Loucy (cell line): Measurements from ENCODE around the gene LHFPL3.

Experiments
- H2AFZ ChIP-seq: fragments of 200-600 bp; sonication (generic); 2 replicates; pipeline ENCODE4 v1.6.0; 2016; ENCODE audit warnings: antibody characterized with exemption, mild to moderate bottlenecking, low read length, moderate library complexity
- H3F3A ChIP-seq: fragments of 200-600 bp; 2 replicates; pipeline ENCODE4 v1.6.0; 2016; ENCODE audit warnings: antibody characterized with exemption, low read depth, mild to moderate bottlenecking
- H3K27me3 ChIP-seq: fragments of 200-600 bp; sonication (generic); 2 replicates; pipeline ENCODE4 v1.6.1; 2014; ENCODE audit warnings: low read length, mild to moderate bottlenecking; ENCODE audit not compliant: insufficient read depth, poor library complexity, severe bottlenecking
- H3K36me3 ChIP-seq: fragments of 200-600 bp; sonication (generic); 2 replicates; pipeline ENCODE4 v1.6.1; 2016; ENCODE audit warnings: low read length; ENCODE audit not compliant: insufficient read depth
- H3K4me1 ChIP-seq: fragments of 200-600 bp; sonication (generic); 2 replicates; pipeline ENCODE4 v1.5.1; 2014; ENCODE audit warnings: low read length, mild to moderate bottlenecking; ENCODE audit not compliant: insufficient read depth, poor library complexity, severe bottlenecking
- H3K4me2 ChIP-seq: fragments of 200-600 bp; sonication (generic); 2 replicates; pipeline ENCODE4 v1.6.0; 2014; ENCODE audit warnings: antibody characterized with exemption, low read length, low read depth, mild to moderate bottlenecking; ENCODE audit not compliant: poor library complexity, severe bottlenecking
- H3K4me3 ChIP-seq: fragments of 200-600 bp; sonication (generic); 2 replicates; pipeline ENCODE4 v1.5.1; 2014; ENCODE audit warnings: low read length, mild to moderate bottlenecking, mixed read lengths; ENCODE audit not compliant: poor library complexity, severe bottlenecking
- H3K79me2 ChIP-seq: fragments of 200-600 bp; sonication (generic); 2 replicates; pipeline ENCODE4 v1.6.1; 2014; ENCODE audit warnings: low read length; ENCODE audit not compliant: insufficient read depth
- H3K9ac ChIP-seq: fragments of 200-600 bp; sonication (generic); 2 replicates; pipeline ENCODE4 v1.6.0; 2014; ENCODE audit warnings: mild to moderate bottlenecking, low read depth, low read length, moderate library complexity; ENCODE audit not compliant: poor library complexity, severe bottlenecking
- H3K9me2 ChIP-seq: fragments of 200-600 bp; sonication (generic); replicated peaks from 2 replicates; pipeline ENCODE4 v1.6.1; 2016; ENCODE audit warnings: low read depth, low read length, mixed read lengths
- H3K9me3 ChIP-seq: fragments of 200-600 bp; sonication (generic); 2 replicates; pipeline ENCODE4 v1.6.1; 2014; ENCODE audit warnings: mild to moderate bottlenecking, antibody characterized with exemption, low read length, low read depth; ENCODE audit not compliant: insufficient read depth
- H4K20me1 ChIP-seq: fragments of 200-600 bp; sonication (generic); 2 replicates; pipeline ENCODE4 v1.6.0; 2014; ENCODE audit warnings: antibody characterized with exemption, low read length, mild to moderate bottlenecking; ENCODE audit not compliant: insufficient read depth, poor library complexity, severe bottlenecking
- CTCF ChIP-seq: fragments of 200-600 bp; sonication (generic); conservative IDR thresholded peaks from 2 replicates; pipeline ENCODE4 v1.5.1; 2014; ENCODE audit warnings: mild to moderate bottlenecking, antibody characterized with exemption, low read length
- EZH2phosphoT487 ChIP-seq: fragments of 200-600 bp; IDR thresholded peaks from 2 replicates; pipeline ENCODE4 v1.6.1; 2018; ENCODE audit warnings: antibody characterized with exemption, mild to moderate bottlenecking, moderate library complexity, borderline replicate concordance

The LHFPL3 gene

GRCh38 chr7:104805449-104806317 lies 477.3 kb downstream of the LHFPL3 start:
- no peaks in the 10 kb centered on the region for H3K27me3 ChIP-seq
- H3K4me1 ChIP-seq = no peaks in the 10 kb centered on the region
- H3K9me3 ChIP-seq = no peaks in the 10 kb centered on the region

GRCh38 chr7:104807671-104808070 lies 479.3 kb downstream of the LHFPL3 start:
- Histone ChIP-seq H3K9me3 (no peaks in the 10 kb centered on the region), H3K9ac (no peak overlapping the region), H3K79me2 (no peaks in the 10 kb centered on the region), H3K4me2 (no peak overlapping the region), H3K9me2 (no peaks in the 10 kb centered on the region), H3K4me1 (no peaks in the 10 kb centered on the region), H2AFZ (no peak overlapping the region), H3K27me3 (no peaks in the 10 kb centered on the region), H4K20me1 (no peaks in the 10 kb centered on the region), H3K4me3 (no peak overlapping the region), H3K36me3 (no peaks in the 10 kb centered on the region), H3F3A (no peaks in the 10 kb centered on the region)
- TF ChIP-seq CTCF = no peak
- no peak for TF ChIP-seq EZH2phosphoT487

More at GRCh38 chr7:104805449-104806317, 477.3 kb downstream of the LHFPL3 start:
- H3K4me3 ChIP-seq = no peak overlapping the region
- no peaks in the 10 kb centered on the region for H4K20me1 ChIP-seq
- no peaks in the 10 kb centered on the region for H3K79me2 ChIP-seq
- H3K9ac ChIP-seq = no peak overlapping the region
- no peak overlapping the region for H2AFZ ChIP-seq
- H3K9me2 ChIP-seq = no peaks in the 10 kb centered on the region
- H3F3A ChIP-seq = no peaks in the 10 kb centered on the region
- H3K4me2 ChIP-seq = no peak overlapping the region
- no peaks in the 10 kb centered on the region for H3K36me3 ChIP-seq
- TF ChIP-seq EZH2phosphoT487 = no peak
- no peak for TF ChIP-seq CTCF

- TF ChIP-seq CTCF = no peak
- TF ChIP-seq EZH2phosphoT487 = no peak
- H3K9me3 ChIP-seq = no peaks in the 10 kb centered on the region
- H2AFZ ChIP-seq = no peak overlapping the region
- H3K4me1 ChIP-seq = no peaks in the 10 kb centered on the region
- no peak overlapping the region for H3K4me3 ChIP-seq
- H3K9ac ChIP-seq = no peak overlapping the region
- H3K4me2 ChIP-seq = no peak overlapping the region
- H3K79me2 ChIP-seq = no peaks in the 10 kb centered on the region
- H3K36me3 ChIP-seq = no peaks in the 10 kb centered on the region
- H3K9me2 ChIP-seq = no peaks in the 10 kb centered on the region
- no peaks in the 10 kb centered on the region for H3F3A ChIP-seq
- H4K20me1 ChIP-seq = no peaks in the 10 kb centered on the region
- H3K27me3 ChIP-seq = no peaks in the 10 kb centered on the region
Measured at GRCh38 chr7:104809906-104810305, 481.5 kb downstream of the LHFPL3 start.
